ENCODE results near the gene AFF3. TPM values are rescaled to one million over a fixed set of nuclear protein-coding genes. Genes with fewer than 3 reads are reported as not detected.

The AFF3 gene
- total RNA-seq, 1 experiment from 2014 or later: 0.61 TPM

DNA sequence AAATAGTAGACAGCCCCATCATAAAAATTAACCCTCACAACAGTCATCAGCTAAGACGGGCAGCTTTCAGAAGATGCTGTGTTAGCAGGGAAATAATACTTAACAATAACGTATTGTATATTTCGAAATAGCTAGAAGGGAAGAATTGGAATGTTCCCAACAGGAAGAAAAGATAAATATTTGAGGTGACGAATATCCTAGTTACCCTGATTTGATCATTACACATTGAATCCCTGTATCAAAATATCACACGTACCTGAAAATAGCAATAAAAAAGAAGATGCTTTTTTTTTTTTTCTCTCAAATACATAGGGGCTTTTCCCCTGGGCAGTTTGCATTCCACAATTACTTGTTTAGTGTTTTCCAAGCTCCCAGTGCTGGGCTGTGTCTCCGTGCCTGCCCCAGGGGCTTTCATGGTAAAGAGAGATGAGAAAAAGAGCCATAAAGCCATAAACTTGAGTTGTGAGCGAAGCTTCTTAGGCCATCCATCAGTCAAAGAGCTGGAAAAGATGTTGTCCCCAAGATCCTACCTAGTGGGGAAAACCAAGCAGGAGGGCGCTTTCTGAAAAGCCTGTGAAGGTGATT, 469.5 kb downstream of the AFF3 start:
- DNase-seq (ENCODE audit: low read depth, low spot score): no peak

More for the DNA sequence above, 469.5 kb downstream of the AFF3 start:
- no peak for ATAC-seq
- Histone ChIP-seq H3K4me3 (replicated peaks in 1 of 2; ENCODE audit: low read depth in 1 of 2, low read length in 2 of 2) (no peak overlapping the region), H2AFZ (ENCODE audit: low read depth, low read length, poor library complexity, severe bottlenecking) (no peak overlapping the region), H3K4me1 (ENCODE audit: control insufficient read depth in 1 of 2, insufficient read depth in 2 of 2, low read length in 2 of 2) (no peaks in the 10 kb centered on the region), H3K79me2 (ENCODE audit: insufficient read depth, low read length) (no peaks in the 10 kb centered on the region), H3K9me3 (ENCODE audit: control insufficient read depth in 1 of 2, insufficient read depth in 1 of 2, low read depth in 1 of 2, low read length in 2 of 2) (no peaks in the 10 kb centered on the region), H3K4me2 (ENCODE audit: low read length) (no peak overlapping the region), H3K9ac (ENCODE audit: low read length) (no peak overlapping the region), H3K27ac (ENCODE audit: low read depth, low read length) (no peak overlapping the region), H3K27me3 (ENCODE audit: insufficient read depth, low read length) (no peaks in the 10 kb centered on the region; the same call in 1 of the 2 replicates), H3K9me2 (ENCODE audit: insufficient read depth) (no peaks in the 10 kb centered on the region), H3K36me3 (ENCODE audit: control insufficient read depth in 1 of 2, insufficient read depth in 2 of 2, low read length in 2 of 2) (no peaks in the 10 kb centered on the region), H4K20me1 (ENCODE audit: insufficient read depth) (no peaks in the 10 kb centered on the region)
- RAD21 ChIA-PET (ENCODE audit: low non-redundant PET in 1 of 2, low total read pairs in 2 of 2, uncharacterized antibody in 2 of 2, unreplicated experiment in 2 of 2): no interaction called here
- intact Hi-C loops (cut with micrococcal nuclease): no loop called here
- TF ChIP-seq FOSL1 (IDR thresholded peaks at IDR 0.05; ENCODE audit: low read depth) (no peak), POLR2A (IDR thresholded peaks at IDR 0.05; ENCODE audit: borderline replicate concordance, extremely low read depth, insufficient read depth, insufficient read length) (no peak), EZH2 (IDR thresholded peaks at IDR 0.05) (no peak), CBX3 (IDR thresholded peaks at IDR 0.05; ENCODE audit: low read depth) (no peak), SIN3A (IDR thresholded peaks at IDR 0.05; ENCODE audit: low read depth) (no peak), YY1 (IDR thresholded peaks at IDR 0.05; ENCODE audit: extremely low read depth, insufficient replicate concordance, low read depth, low read length) (no peak), TCF7L2 (IDR thresholded peaks at IDR 0.05; ENCODE audit: borderline replicate concordance, extremely low read depth, insufficient read depth, insufficient read length) (no peak), SP1 (IDR thresholded peaks at IDR 0.05; ENCODE audit: low read depth) (no peak), JUND (IDR thresholded peaks at IDR 0.05) (no peak)
- TF ChIP-seq, protein P1, sequence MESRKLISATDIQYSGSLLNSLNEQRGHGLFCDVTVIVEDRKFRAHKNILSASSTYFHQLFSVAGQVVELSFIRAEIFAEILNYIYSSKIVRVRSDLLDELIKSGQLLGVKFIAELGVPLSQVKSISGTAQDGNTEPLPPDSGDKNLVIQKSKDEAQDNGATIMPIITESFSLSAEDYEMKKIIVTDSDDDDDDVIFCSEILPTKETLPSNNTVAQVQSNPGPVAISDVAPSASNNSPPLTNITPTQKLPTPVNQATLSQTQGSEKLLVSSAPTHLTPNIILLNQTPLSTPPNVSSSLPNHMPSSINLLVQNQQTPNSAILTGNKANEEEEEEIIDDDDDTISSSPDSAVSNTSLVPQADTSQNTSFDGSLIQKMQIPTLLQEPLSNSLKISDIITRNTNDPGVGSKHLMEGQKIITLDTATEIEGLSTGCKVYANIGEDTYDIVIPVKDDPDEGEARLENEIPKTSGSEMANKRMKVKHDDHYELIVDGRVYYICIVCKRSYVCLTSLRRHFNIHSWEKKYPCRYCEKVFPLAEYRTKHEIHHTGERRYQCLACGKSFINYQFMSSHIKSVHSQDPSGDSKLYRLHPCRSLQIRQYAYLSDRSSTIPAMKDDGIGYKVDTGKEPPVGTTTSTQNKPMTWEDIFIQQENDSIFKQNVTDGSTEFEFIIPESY (IDR thresholded peaks at IDR 0.05; ENCODE audit: extremely low read depth, insufficient replicate concordance, low read length): no peak
- TF ChIP-seq, protein P2, sequence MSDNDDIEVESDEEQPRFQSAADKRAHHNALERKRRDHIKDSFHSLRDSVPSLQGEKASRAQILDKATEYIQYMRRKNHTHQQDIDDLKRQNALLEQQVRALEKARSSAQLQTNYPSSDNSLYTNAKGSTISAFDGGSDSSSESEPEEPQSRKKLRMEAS (IDR thresholded peaks at IDR 0.05): no peak
- no TSS peak for BruUV-seq (replicated peaks)
- CTCF ChIA-PET: no interaction called here
- POLR2A ChIA-PET: interaction anchor here (0.6 kb wide), 1 partner anchor 587 kb away, joined by 7 read pairs; no protein-coding TSS in a partner anchor

Measured in HCT116 (cell line).